ENCODE data around the gene AADAC. TPM values are rescaled to one million over a fixed set of nuclear protein-coding genes. Genes with fewer than 3 reads are reported as not detected.
A peak's percentile ranks its signal among the peaks of the same experiment; 100 is the strongest.
"Not testable (repeated sequence)": the region's sequence is repeated elsewhere in the genome, so short reads cannot be mapped to it uniquely, and the experiment has no call there.

The AADAC gene
- total RNA-seq, 1 donor from 2014 or later = not detected

DNA sequence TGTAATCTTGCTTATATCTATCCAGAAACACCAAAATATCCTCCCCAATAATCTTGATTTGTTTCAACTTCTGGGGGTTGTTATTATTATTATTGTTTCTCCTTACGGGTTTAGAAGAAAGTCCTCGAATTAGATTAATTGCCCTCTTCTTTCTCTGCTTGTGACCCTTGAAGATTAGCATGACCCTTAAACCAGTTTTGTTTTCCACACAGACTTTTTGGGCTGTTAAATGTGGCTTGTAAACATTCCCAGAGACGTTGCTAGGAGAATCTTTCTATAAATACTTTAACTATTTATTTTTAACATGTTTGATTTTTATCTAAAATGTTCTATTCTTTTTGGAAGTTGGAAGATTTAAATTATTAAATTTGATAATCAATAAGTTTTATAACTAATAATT lies 55.3 kb downstream of the AADAC start:
- Mint-ChIP-seq H3K36me3 (ENCODE audit: low read depth, unreplicated experiment) (no peaks in the 10 kb centered on the region), H3K4me1 (ENCODE audit: low read depth, unreplicated experiment) (peaks cover 16% of the 10 kb centered on the region), H3K9me3 (ENCODE audit: unreplicated experiment) (peaks cover 5% of the 10 kb centered on the region), H3K4me3 (ENCODE audit: unreplicated experiment) (no peak overlapping the region), H3K27ac (ENCODE audit: unreplicated experiment) (no peak overlapping the region), H3K27me3 (ENCODE audit: low read depth, unreplicated experiment) (no peaks in the 10 kb centered on the region)
- Histone ChIP-seq H3K9me3 (ENCODE audit: insufficient read depth, low read depth, low read length) (no peaks in the 10 kb centered on the region), H3K79me2 (ENCODE audit: insufficient read depth, low read length) (no peaks in the 10 kb centered on the region), H3K27ac (ENCODE audit: low read depth, low read length) (no peak overlapping the region), H3K9ac (ENCODE audit: low read length) (no peak overlapping the region), H3K36me3 (ENCODE audit: insufficient read depth, low read length) (no peaks in the 10 kb centered on the region), H3K4me1 (ENCODE audit: insufficient read depth, low read length) (peaks cover 4% of the 10 kb centered on the region), H2AFZ (ENCODE audit: low read depth, low read length) (no peak overlapping the region), H3K4me3 (ENCODE audit: insufficient read depth, low read depth, low read length) (no peak overlapping the region), H4K20me1 (ENCODE audit: insufficient read depth, low read length) (no peaks in the 10 kb centered on the region), H3K4me2 (ENCODE audit: low read length) (no peak overlapping the region), H3K27me3 (ENCODE audit: insufficient read depth, low read length) (no peaks in the 10 kb centered on the region)
- DNase-seq (ENCODE audit: low read depth) (no peak), FAIRE-seq (no peak)
- TF ChIP-seq, protein P1, sequence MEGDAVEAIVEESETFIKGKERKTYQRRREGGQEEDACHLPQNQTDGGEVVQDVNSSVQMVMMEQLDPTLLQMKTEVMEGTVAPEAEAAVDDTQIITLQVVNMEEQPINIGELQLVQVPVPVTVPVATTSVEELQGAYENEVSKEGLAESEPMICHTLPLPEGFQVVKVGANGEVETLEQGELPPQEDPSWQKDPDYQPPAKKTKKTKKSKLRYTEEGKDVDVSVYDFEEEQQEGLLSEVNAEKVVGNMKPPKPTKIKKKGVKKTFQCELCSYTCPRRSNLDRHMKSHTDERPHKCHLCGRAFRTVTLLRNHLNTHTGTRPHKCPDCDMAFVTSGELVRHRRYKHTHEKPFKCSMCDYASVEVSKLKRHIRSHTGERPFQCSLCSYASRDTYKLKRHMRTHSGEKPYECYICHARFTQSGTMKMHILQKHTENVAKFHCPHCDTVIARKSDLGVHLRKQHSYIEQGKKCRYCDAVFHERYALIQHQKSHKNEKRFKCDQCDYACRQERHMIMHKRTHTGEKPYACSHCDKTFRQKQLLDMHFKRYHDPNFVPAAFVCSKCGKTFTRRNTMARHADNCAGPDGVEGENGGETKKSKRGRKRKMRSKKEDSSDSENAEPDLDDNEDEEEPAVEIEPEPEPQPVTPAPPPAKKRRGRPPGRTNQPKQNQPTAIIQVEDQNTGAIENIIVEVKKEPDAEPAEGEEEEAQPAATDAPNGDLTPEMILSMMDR (IDR thresholded peaks at IDR 0.05; ENCODE audit: insufficient read depth, low read depth, low read length) = no peak
- TF ChIP-seq EZH2 (IDR thresholded peaks at IDR 0.05; ENCODE audit: insufficient read depth, low read length) = no peak

DNA sequence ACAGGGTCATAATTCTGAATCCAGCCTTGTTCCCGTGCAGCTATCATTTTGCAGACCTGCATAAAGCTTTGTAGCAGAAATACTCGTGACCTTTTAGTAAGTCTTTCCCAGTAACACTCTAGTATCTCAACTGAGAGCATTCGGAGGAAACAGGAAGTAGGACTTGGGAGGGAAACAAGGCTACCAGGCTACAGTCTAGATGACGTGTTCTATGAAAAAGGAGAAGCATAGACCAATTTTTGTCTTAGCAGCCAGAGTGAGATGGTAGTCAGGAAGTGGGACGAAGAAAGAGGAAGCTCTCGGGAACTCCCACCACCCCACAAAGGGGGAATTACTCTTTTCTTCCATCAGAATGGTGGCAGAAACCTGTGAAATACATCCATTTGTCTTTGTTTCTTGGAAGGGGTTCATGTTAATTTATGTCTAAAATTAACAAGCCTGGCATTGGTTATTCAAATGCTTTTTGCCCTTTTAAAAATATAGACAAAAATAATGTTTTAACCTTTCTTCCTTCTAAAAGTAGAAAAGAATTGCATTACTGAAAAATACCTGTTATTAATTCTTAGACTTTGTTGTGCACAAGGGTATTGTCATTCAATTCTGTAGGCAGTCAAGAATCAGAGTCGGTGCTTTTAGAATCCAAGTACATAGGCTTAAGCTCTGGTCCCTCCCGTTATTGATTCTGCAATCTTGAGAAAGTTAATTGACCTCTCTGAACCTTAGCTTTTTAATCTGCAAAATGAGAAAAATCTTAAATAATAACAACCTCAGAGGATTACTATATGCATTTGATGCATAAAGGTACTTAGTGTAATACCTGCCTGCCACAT lies 57.9 kb downstream of the AADAC start:
- Histone ChIP-seq H3K79me2 (ENCODE audit: insufficient read depth, low read length) (no peaks in the 10 kb centered on the region), H3K27me3 (ENCODE audit: insufficient read depth, low read length) (no peaks in the 10 kb centered on the region), H3K27ac (ENCODE audit: low read depth, low read length) (no peak overlapping the region), H3K4me1 (ENCODE audit: insufficient read depth, low read length) (no peaks in the 10 kb centered on the region), H3K36me3 (ENCODE audit: insufficient read depth, low read length) (no peaks in the 10 kb centered on the region), H3K4me3 (ENCODE audit: insufficient read depth, low read depth, low read length) (no peak overlapping the region), H3K9me3 (ENCODE audit: insufficient read depth, low read depth, low read length) (no peaks in the 10 kb centered on the region), H3K4me2 (ENCODE audit: low read length) (no peak overlapping the region), H3K9ac (ENCODE audit: low read length) (no peak overlapping the region), H4K20me1 (ENCODE audit: insufficient read depth, low read length) (no peaks in the 10 kb centered on the region), H2AFZ (ENCODE audit: low read depth, low read length) (peak overlapping the region; percentile 67)
- Mint-ChIP-seq H3K9me3 (ENCODE audit: unreplicated experiment) (no peaks in the 10 kb centered on the region), H3K4me1 (ENCODE audit: low read depth, unreplicated experiment) (peaks cover 2% of the 10 kb centered on the region), H3K4me3 (ENCODE audit: unreplicated experiment) (no peak overlapping the region), H3K36me3 (ENCODE audit: low read depth, unreplicated experiment) (no peaks in the 10 kb centered on the region), H3K27ac (ENCODE audit: unreplicated experiment) (no peak overlapping the region), H3K27me3 (ENCODE audit: low read depth, unreplicated experiment) (no peaks in the 10 kb centered on the region)
- TF ChIP-seq, protein P1 (IDR thresholded peaks at IDR 0.05; ENCODE audit: insufficient read depth, low read depth, low read length) = no peak
- no peak for TF ChIP-seq EZH2 (IDR thresholded peaks at IDR 0.05; ENCODE audit: insufficient read depth, low read length)
- DNase-seq (ENCODE audit: low read depth) (no peak), FAIRE-seq (no peak)

DNA sequence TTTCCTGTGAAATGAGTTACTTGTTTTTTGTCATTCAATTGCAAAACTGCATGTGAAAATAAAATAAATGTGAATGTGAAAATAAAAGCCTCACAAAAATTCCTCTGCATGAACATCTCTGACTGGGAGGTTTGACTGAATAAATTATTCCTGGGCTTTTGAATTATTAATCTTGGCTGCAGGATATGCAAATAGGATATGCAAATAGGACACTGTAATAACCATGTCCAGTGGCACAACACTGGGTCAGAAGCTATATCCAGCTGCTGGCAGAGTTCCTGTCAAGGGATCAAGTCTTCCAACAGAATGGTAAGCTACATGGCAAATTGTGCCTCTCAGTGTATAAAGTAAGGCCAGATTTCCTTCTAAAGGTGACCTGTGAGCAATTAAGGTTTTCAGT lies 59.5 kb downstream of the AADAC start, which contains the start of gene SUCNR1:
SUCNR1 (plus strand) TSS at position 246 of the 400 bp plus-strand sequence. CDS start 6,250 bp downstream, outside the sequence.
- Histone ChIP-seq H3K9ac (ENCODE audit: low read length) (no peak within 1 kb of the TSS), H3K4me2 (ENCODE audit: low read length) (no peak within 1 kb of the TSS), H3K27me3 (ENCODE audit: insufficient read depth, low read length) (no peaks in the 10 kb centered on the region), H3K4me3 (ENCODE audit: insufficient read depth, low read depth, low read length) (no peak within 1 kb of the TSS), H3K9me3 (ENCODE audit: insufficient read depth, low read depth, low read length) (no peaks in the 10 kb centered on the region), H3K27ac (ENCODE audit: low read depth, low read length) (no peak within 1 kb of the TSS), H4K20me1 (ENCODE audit: insufficient read depth, low read length) (no peaks in the 10 kb centered on the region), H3K79me2 (ENCODE audit: insufficient read depth, low read length) (no peaks in the 10 kb centered on the region), H3K4me1 (ENCODE audit: insufficient read depth, low read length) (no peaks in the 10 kb centered on the region), H2AFZ (ENCODE audit: low read depth, low read length) (no peak within 1 kb of the TSS), H3K36me3 (ENCODE audit: insufficient read depth, low read length) (no peaks in the 10 kb centered on the region)
- FAIRE-seq (no peak), DNase-seq (ENCODE audit: low read depth) (no peak)
- no peaks in the 10 kb centered on the region for H3K4me1 Mint-ChIP-seq (ENCODE audit: low read depth, unreplicated experiment)
- H3K9me3 Mint-ChIP-seq (ENCODE audit: unreplicated experiment) = no peaks in the 10 kb centered on the region
- H3K27me3 Mint-ChIP-seq (ENCODE audit: low read depth, unreplicated experiment) = no peaks in the 10 kb centered on the region
- H3K36me3 Mint-ChIP-seq (ENCODE audit: low read depth, unreplicated experiment) = no peaks in the 10 kb centered on the region
- H3K27ac Mint-ChIP-seq (ENCODE audit: unreplicated experiment) = no peak within 1 kb of the TSS
- TF ChIP-seq, protein P1 (IDR thresholded peaks at IDR 0.05; ENCODE audit: insufficient read depth, low read depth, low read length) = no peak
- TF ChIP-seq EZH2 (IDR thresholded peaks at IDR 0.05; ENCODE audit: insufficient read depth, low read length) = no peak
- H3K4me3 Mint-ChIP-seq (ENCODE audit: unreplicated experiment) = no peak within 1 kb of the TSS

DNA sequence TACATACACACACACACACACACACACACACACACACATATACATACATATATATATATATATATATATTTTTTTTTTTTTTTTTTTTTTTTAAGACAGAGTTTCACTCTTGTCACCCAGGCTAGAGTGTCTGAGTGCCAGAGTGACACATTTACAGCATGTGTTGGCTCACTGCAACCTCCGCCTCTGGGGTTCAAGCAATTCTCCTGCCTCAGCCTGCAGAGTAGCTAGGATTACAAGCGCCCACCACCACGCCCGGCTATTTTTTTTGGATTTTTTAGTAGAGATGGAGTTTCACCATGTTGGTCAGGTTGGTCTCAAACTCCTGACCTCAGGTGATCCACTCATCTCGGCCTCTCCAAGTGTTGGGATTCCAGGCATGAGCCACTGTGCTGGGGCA lies 60.2 kb downstream of the AADAC start:
- H3K27ac Mint-ChIP-seq (ENCODE audit: unreplicated experiment); H4K20me1 ChIP-seq (ENCODE audit: insufficient read depth, low read length); H3K4me1 ChIP-seq (ENCODE audit: insufficient read depth, low read length); H3K4me2 ChIP-seq (ENCODE audit: low read length); H3K9me3 ChIP-seq (ENCODE audit: insufficient read depth, low read depth, low read length); H3K79me2 ChIP-seq (ENCODE audit: insufficient read depth, low read length); DNase-seq (ENCODE audit: low read depth); H3K4me3 ChIP-seq (ENCODE audit: insufficient read depth, low read depth, low read length); H3K9ac ChIP-seq (ENCODE audit: low read length); H3K9me3 Mint-ChIP-seq (ENCODE audit: unreplicated experiment); H3K36me3 ChIP-seq (ENCODE audit: insufficient read depth, low read length); H2AFZ ChIP-seq (ENCODE audit: low read depth, low read length); H3K27me3 ChIP-seq (ENCODE audit: insufficient read depth, low read length); H3K4me1 Mint-ChIP-seq (ENCODE audit: low read depth, unreplicated experiment); FAIRE-seq; H3K36me3 Mint-ChIP-seq (ENCODE audit: low read depth, unreplicated experiment); H3K27ac ChIP-seq (ENCODE audit: low read depth, low read length); H3K27me3 Mint-ChIP-seq (ENCODE audit: low read depth, unreplicated experiment); H3K4me3 Mint-ChIP-seq (ENCODE audit: unreplicated experiment): not testable (repeated sequence)
